Gastroesophageal sphincter (tissue), 4 donors: ENCODE measurements around the gene MCRIP1. TPM values are rescaled to one million over a fixed set of nuclear protein-coding genes. Genes with fewer than 3 reads are reported as not detected.

Experiments used
- ATAC-seq: fragments of 150-250 bp; one replicate; pipeline ENCODE4 v1.9.1; 2016; ENCODE audit warnings: mild to moderate bottlenecking, moderate library complexity
- H3K27ac ChIP-seq, 4 donors: fragments of 200-600 bp; sonication (generic) in 3 of 4; 1 replicate in 3 of 4; 2 replicates in 1 of 4; pipeline ENCODE4 v1.5.1; 2016 to 2019
- H3K27me3 ChIP-seq: fragments of 200-600 bp; sonication (generic); one replicate; pipeline ENCODE4 v1.5.1; 2019
- H3K36me3 ChIP-seq, 2 donors: fragments of 200-600 bp; sonication (generic); one replicate each; pipeline ENCODE4 v1.5.1; 2019; ENCODE audit warnings: control low read depth in 1 of 2
- H3K4me1 ChIP-seq, 3 donors: fragments of 200-600 bp; sonication (generic); 1 replicate in 2 of 3; 2 replicates in 1 of 3; pipeline ENCODE4 v1.5.1; 2016 to 2019; ENCODE audit warnings: control low read depth in 2 of 3
- H3K4me3 ChIP-seq, 2 donors: fragments of 200-600 bp; sonication (generic); one replicate each; pipeline ENCODE4 v1.5.1; 2019; ENCODE audit warnings: mild to moderate bottlenecking in 1 of 2, moderate library complexity in 1 of 2
- H3K9me3 ChIP-seq, 3 donors: fragments of 200-600 bp; sonication (generic); one replicate each; pipeline ENCODE4 v1.5.1; 2017 to 2019; ENCODE audit warnings: control low read depth in 2 of 3
- EP300 ChIP-seq: sonication (generic); formaldehyde crosslinking; IDR thresholded peaks from one replicate; pipeline ENCODE4 v1.6.1; 2017; ENCODE audit warnings: antibody characterized with exemption, mild to moderate bottlenecking
- POLR2A ChIP-seq, 2 donors: fragments of 450-650 bp; IDR thresholded peaks; one replicate each; pipeline ENCODE4 v1.6.1; 2017; ENCODE audit warnings: antibody characterized with exemption in 2 of 2, mild to moderate bottlenecking in 2 of 2, moderate library complexity in 1 of 2
- POLR2AphosphoS5 ChIP-seq: sonication (generic); formaldehyde crosslinking; IDR thresholded peaks from one replicate; pipeline ENCODE4 v1.6.1; 2017; ENCODE audit warnings: antibody characterized with exemption
- WGBS, 2 donors: methylation state at CpG; one replicate each; pipeline ENCODE4 v1.1.5; 2018; ENCODE audit warnings: low coverage in 1 of 2; 5-methylcytosine and 5-hydroxymethylcytosine counted together
- total RNA-seq, 4 donors: library from RNA; depleted of rRNA; stranded (reverse); fragments of >200 nt; gene quantifications; one replicate each; pipeline ENCODE4 v1.1.0, GENCODE V29; 2016
- TF ChIP-seq, protein P1 (sequence below), 4 experiments: fragments of 200-600 bp in 2 of 4; fragments of 450-650 bp in 2 of 4; sonication (generic) in 1 of 4; IDR thresholded peaks; one replicate each; pipeline ENCODE4 v1.5.1; 2017 to 2019; ENCODE audit warnings: antibody characterized with exemption in 4 of 4, mild to moderate bottlenecking in 2 of 4, moderate library complexity in 2 of 4

The MCRIP1 gene
- total RNA-seq, 4 donors from 2014 or later: 70.4 to 131 (median 85.9) TPM

GRCh38 chr17:81808778-81809555 lies 24.1 kb downstream of the MCRIP1 start:
- H3K27ac ChIP-seq: no peak overlapping the region
- H3K4me1 ChIP-seq: peaks cover 0 to 13% (median 8%) of the 10 kb centered on the region in 3 donors
- no peaks in the 10 kb centered on the region for H3K9me3 ChIP-seq
- H3K27me3 ChIP-seq: peaks cover 97% of the 10 kb centered on the region
- no peaks in the 10 kb centered on the region for H3K36me3 ChIP-seq
- no peak overlapping the region for H3K4me3 ChIP-seq
- 58 to 63% methylated on average over 9 to 10 of the region's 20 CpGs for WGBS, 2 donors
- no peak for ATAC-seq
- TF ChIP-seq EP300 (no peak), POLR2AphosphoS5 (no peak)
- TF ChIP-seq, protein P1, sequence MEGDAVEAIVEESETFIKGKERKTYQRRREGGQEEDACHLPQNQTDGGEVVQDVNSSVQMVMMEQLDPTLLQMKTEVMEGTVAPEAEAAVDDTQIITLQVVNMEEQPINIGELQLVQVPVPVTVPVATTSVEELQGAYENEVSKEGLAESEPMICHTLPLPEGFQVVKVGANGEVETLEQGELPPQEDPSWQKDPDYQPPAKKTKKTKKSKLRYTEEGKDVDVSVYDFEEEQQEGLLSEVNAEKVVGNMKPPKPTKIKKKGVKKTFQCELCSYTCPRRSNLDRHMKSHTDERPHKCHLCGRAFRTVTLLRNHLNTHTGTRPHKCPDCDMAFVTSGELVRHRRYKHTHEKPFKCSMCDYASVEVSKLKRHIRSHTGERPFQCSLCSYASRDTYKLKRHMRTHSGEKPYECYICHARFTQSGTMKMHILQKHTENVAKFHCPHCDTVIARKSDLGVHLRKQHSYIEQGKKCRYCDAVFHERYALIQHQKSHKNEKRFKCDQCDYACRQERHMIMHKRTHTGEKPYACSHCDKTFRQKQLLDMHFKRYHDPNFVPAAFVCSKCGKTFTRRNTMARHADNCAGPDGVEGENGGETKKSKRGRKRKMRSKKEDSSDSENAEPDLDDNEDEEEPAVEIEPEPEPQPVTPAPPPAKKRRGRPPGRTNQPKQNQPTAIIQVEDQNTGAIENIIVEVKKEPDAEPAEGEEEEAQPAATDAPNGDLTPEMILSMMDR (IDR thresholded peaks at IDR 0.05): no peak

DNA sequence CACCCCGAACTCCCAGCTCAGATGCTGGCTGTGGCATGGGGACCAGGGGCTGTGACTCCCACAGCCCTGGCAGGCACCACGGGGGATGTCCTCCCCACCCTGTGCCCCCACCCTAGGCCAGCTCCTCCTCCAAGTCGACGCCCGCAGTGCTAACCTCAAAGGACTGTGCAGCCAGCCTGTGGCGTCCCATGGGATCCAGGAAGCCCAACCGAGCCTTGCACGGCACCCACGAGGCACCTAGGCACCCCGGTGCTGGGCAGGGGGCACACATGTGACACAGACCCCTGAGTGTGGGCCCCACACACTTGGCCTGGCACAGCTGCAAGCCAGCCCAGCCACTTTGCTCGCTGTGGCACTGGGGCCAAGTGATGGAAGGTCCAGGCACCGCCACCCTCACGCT lies 25.3 kb downstream of the MCRIP1 start:
- 53 to 67% methylated on average over 2 to 3 of the region's 13 CpGs for WGBS, 2 donors
- Histone ChIP-seq H3K27ac (no peak overlapping the region), H3K9me3 (no peaks in the 10 kb centered on the region), H3K4me1 (peaks cover 0 to 19% (median 11%) of the 10 kb centered on the region in 3 donors), H3K36me3 (no peaks in the 10 kb centered on the region), H3K4me3 (no peak overlapping the region), H3K27me3 (peaks cover 97% of the 10 kb centered on the region)
- ATAC-seq: no peak
- TF ChIP-seq, protein P1 (IDR thresholded peaks at IDR 0.05): no peak
- TF ChIP-seq POLR2A (IDR thresholded peaks at IDR 0.05): no peak
- no peak for TF ChIP-seq POLR2AphosphoS5
- no peak for TF ChIP-seq EP300

GRCh38 chr17:81807210-81807719 lies 25.8 kb downstream of the MCRIP1 start:
- Histone ChIP-seq H3K4me1 (peaks cover 0 to 19% (median 11%) of the 10 kb centered on the region in 3 donors), H3K36me3 (no peaks in the 10 kb centered on the region), H3K4me3 (no peak overlapping the region), H3K9me3 (no peaks in the 10 kb centered on the region), H3K27ac (no peak overlapping the region), H3K27me3 (peaks cover 97% of the 10 kb centered on the region)
- TF ChIP-seq EP300: no peak
- no peak for TF ChIP-seq POLR2AphosphoS5
- TF ChIP-seq, protein P1 (IDR thresholded peaks at IDR 0.05): no peak
- no peak for TF ChIP-seq POLR2A (IDR thresholded peaks at IDR 0.05)
- WGBS, 2 donors: 58% methylated on average over 2 of the region's 18 CpGs; no CpG with 5 or more reads in 1 of the 2 donors
- ATAC-seq: no peak

DNA sequence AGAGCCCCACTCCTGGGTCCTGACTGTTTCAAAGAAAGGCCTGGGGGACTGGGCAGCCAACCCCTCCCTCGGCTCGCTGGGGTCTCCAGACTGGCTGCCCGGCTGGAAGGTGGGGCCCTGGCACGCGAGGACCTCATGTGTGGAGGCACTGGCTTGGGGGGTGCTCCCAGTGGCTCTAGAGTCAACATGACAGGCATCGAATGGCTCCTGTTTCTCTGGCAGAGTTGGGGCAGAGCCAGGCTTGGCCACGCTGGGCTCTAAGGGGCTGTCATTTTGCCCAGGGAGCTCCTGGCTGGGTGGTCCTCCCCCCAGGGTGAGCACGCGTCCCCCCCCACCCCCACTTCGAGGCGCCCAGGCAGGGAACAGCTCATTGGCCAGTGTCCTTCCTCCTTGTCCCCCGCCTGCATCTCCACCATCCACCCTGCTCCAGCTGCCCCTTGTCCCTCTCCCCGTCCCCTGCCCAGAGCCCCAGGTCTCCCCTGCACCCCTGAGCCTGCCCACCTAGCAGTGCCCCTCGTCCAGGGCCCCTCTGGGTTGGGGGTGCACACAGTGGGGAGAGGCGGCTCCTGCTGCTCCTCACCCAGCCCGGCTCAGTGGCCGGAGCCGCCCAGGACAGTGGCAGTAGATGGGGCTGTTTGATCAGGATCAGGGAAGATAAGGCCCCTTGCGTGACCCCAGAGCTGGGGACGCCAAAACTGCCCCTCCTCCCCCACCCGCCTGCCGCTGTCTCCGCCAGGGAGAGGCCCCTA lies 26.5 kb downstream of the MCRIP1 start:
- WGBS, 2 donors: no CpG with 5 or more reads among the region's 23 CpGs
- Histone ChIP-seq H3K4me3 (no peak overlapping the region), H3K4me1 (peaks cover 0 to 19% (median 11%) of the 10 kb centered on the region in 3 donors), H3K36me3 (no peaks in the 10 kb centered on the region), H3K27me3 (peaks cover 97% of the 10 kb centered on the region), H3K9me3 (no peaks in the 10 kb centered on the region), H3K27ac (no peak overlapping the region)
- TF ChIP-seq POLR2AphosphoS5 (no peak), EP300 (no peak), POLR2A (IDR thresholded peaks at IDR 0.05) (no peak)
- TF ChIP-seq, protein P1 (IDR thresholded peaks at IDR 0.05): no peak
- no peak for ATAC-seq
